HCT116 (cell line): ENCODE results near the gene SPTB. TPM values are rescaled to one million over a fixed set of nuclear protein-coding genes. Genes with fewer than 3 reads are reported as not detected.

Experiments used
- ATAC-seq: fragments of 200-7000 bp; cut with Tn5 transposase; 2 replicates; pipeline ENCODE4 v1.9.1; 2020; ENCODE audit warnings: mild to moderate bottlenecking, moderate library complexity
- BruUV-seq: library from RNA; stranded (reverse); fragments of 400-500 nt; replicated peaks from 2 replicates; lab custom pipeline; 2021; lab: Mats Ljungman, UMichigan
- CTCF ChIA-PET: fragments of 300-600 bp; sonication (Branson Sonifier 250); formaldehyde crosslinking; loops from one replicate; lab custom pipeline; 2021; ENCODE audit warnings: antibody characterized with exemption; lab: Charles Lee
- POLR2A ChIA-PET: fragments of 300-600, 350-600 bp; sonication (Branson Sonifier 250); formaldehyde crosslinking; loops from one replicate; lab custom pipeline; 2021; ENCODE audit warnings: antibody characterized with exemption; lab: Charles Lee
- RAD21 ChIA-PET, 2 experiments: fragments of 300-600 bp; sonication (Branson Sonifier 250); formaldehyde crosslinking; loops; one replicate each; lab custom pipeline; 2023; ENCODE audit warnings: low total read pairs in 2 of 2; ENCODE audit not compliant: uncharacterized antibody in 2 of 2, unreplicated experiment in 2 of 2, low non-redundant PET in 1 of 2; lab: Charles Lee
- DNase-seq: peaks from one replicate; pipeline ENCODE4 v3.0.0-alpha.2; 2010; ENCODE audit warnings: low read depth, low spot score
- H2AFZ ChIP-seq: fragments of 200-600 bp; shearing (Covaris generic), sonication (generic); 2 replicates; pipeline ENCODE4 v1.6.1; 2017; ENCODE audit warnings: low read depth, mixed run types, mixed read lengths, antibody characterized with exemption, low read length; ENCODE audit not compliant: poor library complexity, severe bottlenecking
- H3K27ac ChIP-seq: 2 replicates; pipeline ENCODE4 v1.5.1; 2012; ENCODE audit warnings: low read depth, low read length
- H3K27me3 ChIP-seq: fragments of 200-600 bp; sonication (generic); 2 replicates; pipeline ENCODE4 v1.6.1; 2016; ENCODE audit warnings: mixed run types, low read length, mixed read lengths; ENCODE audit not compliant: insufficient read depth
- H3K36me3 ChIP-seq, 2 experiments: fragments of 200-500 bp in 1 of 2; fragments of 200-600 bp in 1 of 2; sonication (Bioruptor generic) in 1 of 2; sonication (generic) in 1 of 2; 2 replicates each; pipeline versions ENCODE4 v1.5.1 to v1.6.1; 2014 to 2016; ENCODE audit warnings: low read length in 2 of 2, inconsistent platforms in 1 of 2, mixed read lengths in 1 of 2, mixed run types in 1 of 2; ENCODE audit not compliant: insufficient read depth in 2 of 2, control insufficient read depth in 1 of 2
- H3K4me1 ChIP-seq, 2 experiments: fragments of 200-600 bp in 1 of 2; sonication (generic) in 1 of 2; 2 replicates each; pipeline versions ENCODE4 v1.5.1 to v1.6.1; 2012 to 2017; ENCODE audit warnings: low read length in 2 of 2, inconsistent platforms in 1 of 2, mild to moderate bottlenecking in 1 of 2, mixed read lengths in 1 of 2, mixed run types in 1 of 2, moderate library complexity in 1 of 2; ENCODE audit not compliant: insufficient read depth in 2 of 2, control insufficient read depth in 1 of 2
- H3K4me2 ChIP-seq: fragments of 200-600 bp; sonication (generic); 2 replicates; pipeline ENCODE4 v1.6.1; 2017; ENCODE audit warnings: mixed run types, low read length, mixed read lengths
- H3K4me3 ChIP-seq, 2 experiments: fragments of 200-600 bp in 1 of 2; sonication (generic) in 1 of 2; replicated peaks in 1 of 2; 2 replicates each; pipeline ENCODE4 v1.5.1; 2011 to 2016; ENCODE audit warnings: low read length in 2 of 2, control low read depth in 1 of 2, low read depth in 1 of 2, mild to moderate bottlenecking in 1 of 2, mixed read lengths in 1 of 2, mixed run types in 1 of 2
- H3K79me2 ChIP-seq: fragments of 200-600 bp; sonication (generic); 2 replicates; pipeline ENCODE4 v1.6.1; 2017; ENCODE audit warnings: mild to moderate bottlenecking, mixed run types, low read length, moderate library complexity, mixed read lengths; ENCODE audit not compliant: insufficient read depth
- H3K9ac ChIP-seq: fragments of 200-600 bp; sonication (generic); 2 replicates; pipeline ENCODE4 v1.6.1; 2016; ENCODE audit warnings: low read length, mixed read lengths
- H3K9me2 ChIP-seq: fragments of 200-600 bp; sonication (generic), shearing (Covaris generic); 2 replicates; pipeline ENCODE4 v1.6.1; 2017; ENCODE audit warnings: mixed run types, mild to moderate bottlenecking, moderate library complexity; ENCODE audit not compliant: insufficient read depth
- H3K9me3 ChIP-seq, 2 experiments: fragments of 200-500 bp in 1 of 2; fragments of 200-600 bp in 1 of 2; sonication (Bioruptor generic) in 1 of 2; sonication (generic) in 1 of 2; 2 replicates each; pipeline ENCODE4 v1.6.1; 2014 to 2017; ENCODE audit warnings: low read length in 2 of 2, mixed read lengths in 2 of 2, inconsistent platforms in 1 of 2, low read depth in 1 of 2, mild to moderate bottlenecking in 1 of 2, mixed run types in 1 of 2, moderate library complexity in 1 of 2; ENCODE audit not compliant: control insufficient read depth in 1 of 2, insufficient read depth in 1 of 2
- H4K20me1 ChIP-seq: fragments of 200-600 bp; sonication (generic), shearing (Covaris generic); 2 replicates; pipeline ENCODE4 v1.6.1; 2017; ENCODE audit warnings: mixed run types, mild to moderate bottlenecking, moderate library complexity; ENCODE audit not compliant: insufficient read depth
- CBX3 ChIP-seq: IDR thresholded peaks from 2 replicates; pipeline ENCODE4 v1.6.1; 2012; ENCODE audit warnings: low read depth
- CEBPB ChIP-seq: IDR thresholded peaks from 2 replicates; pipeline ENCODE4 v1.6.1; 2012; ENCODE audit warnings: low read depth
- EGR1 ChIP-seq: IDR thresholded peaks from 2 replicates; pipeline ENCODE4 v1.6.1; 2012; ENCODE audit warnings: low read depth
- EZH2 ChIP-seq: fragments of 200-600 bp; sonication (generic); IDR thresholded peaks from 2 replicates; pipeline ENCODE4 v1.6.1; 2017; ENCODE audit warnings: antibody characterized with exemption, mixed run types
- EZH2phosphoT487 ChIP-seq: fragments of 200-600 bp; IDR thresholded peaks from 2 replicates; pipeline ENCODE4 v1.6.1; 2018; ENCODE audit warnings: antibody characterized with exemption, borderline replicate concordance
- JUND ChIP-seq: IDR thresholded peaks from 2 replicates; pipeline ENCODE4 v1.6.1; 2012
- POLR2A ChIP-seq: IDR thresholded peaks from 2 replicates; pipeline ENCODE4 v1.7.0; 2011; ENCODE audit warnings: borderline replicate concordance; ENCODE audit not compliant: insufficient read depth, insufficient read length; ENCODE audit errors: extremely low read depth
- POLR2AphosphoS5 ChIP-seq: IDR thresholded peaks from 2 replicates; pipeline ENCODE4 v1.6.1; 2011; ENCODE audit warnings: mild to moderate bottlenecking, low read depth, low read length, moderate library complexity
- RAD21 ChIP-seq: IDR thresholded peaks from 2 replicates; pipeline ENCODE4 v1.6.1; 2012; ENCODE audit warnings: low read depth, mild to moderate bottlenecking
- SP1 ChIP-seq: IDR thresholded peaks from 2 replicates; pipeline ENCODE4 v1.6.1; 2012; ENCODE audit warnings: low read depth
- YY1 ChIP-seq: IDR thresholded peaks from 2 replicates; pipeline ENCODE4 v1.6.1; 2011; ENCODE audit warnings: low read length, low read depth, moderate library complexity, mild to moderate bottlenecking; ENCODE audit not compliant: insufficient replicate concordance; ENCODE audit errors: extremely low read depth
- ZBTB33 ChIP-seq: IDR thresholded peaks from 2 replicates; pipeline ENCODE4 v1.6.1; 2011; ENCODE audit warnings: mild to moderate bottlenecking, low read length, moderate library complexity; ENCODE audit not compliant: insufficient replicate concordance; ENCODE audit errors: extremely low read depth
- intact Hi-C: fragments of 100-400 bp; cut with micrococcal nuclease; formaldehyde crosslinking; loops from 2 replicates; pipeline ENCODE4 v1.10.0; 2022
- total RNA-seq: library from RNA; stranded (reverse); gene quantifications from one replicate; pipeline ENCODE4 v1.2.1, GENCODE V29; 2021; ENCODE audit not compliant: unreplicated experiment
- TF ChIP-seq, protein P1 (sequence below): IDR thresholded peaks from 2 replicates; pipeline ENCODE4 v1.6.1; 2012
- TF ChIP-seq, protein P2 (sequence below), 3 experiments: fragments of 200-600 bp in 1 of 3; sonication (generic) in 1 of 3; IDR thresholded peaks in 2 of 3; conservative IDR thresholded peaks in 1 of 3; 2 replicates each; pipeline ENCODE4 v1.5.1; 2012 to 2017; ENCODE audit warnings: low read depth in 2 of 3, low read length in 2 of 3, antibody characterized with exemption in 1 of 3, borderline replicate concordance in 1 of 3, control low read depth in 1 of 3, mild to moderate bottlenecking in 1 of 3, mixed read lengths in 1 of 3, mixed run types in 1 of 3, moderate library complexity in 1 of 3; ENCODE audit not compliant: insufficient read depth in 1 of 3

SPTB gene
- total RNA-seq, 1 experiment from 2014 or later = 4.2 TPM

DNA sequence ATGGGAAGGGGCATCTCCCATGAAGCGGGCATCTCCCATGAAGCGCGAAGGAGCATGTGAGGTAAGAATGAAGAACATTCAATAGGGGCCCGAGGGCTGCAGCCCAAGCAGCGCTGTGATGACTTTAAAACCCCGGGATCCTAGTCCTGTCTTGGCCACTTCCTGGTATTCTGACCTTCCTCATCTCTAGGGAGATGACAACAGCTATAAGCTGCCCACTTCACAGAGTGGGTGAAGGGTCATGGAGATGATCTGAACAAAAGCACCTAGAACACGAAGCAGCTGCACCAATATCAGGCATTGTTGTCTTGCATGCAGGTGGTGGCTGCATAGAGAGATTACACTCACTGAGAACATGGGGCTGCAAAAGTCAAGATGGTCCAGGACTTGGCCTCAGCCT, 64.5 kb downstream of the SPTB start:
- Histone ChIP-seq H3K4me2 (no peak overlapping the region), H3K4me3 (no peak overlapping the region), H2AFZ (no peak overlapping the region), H3K9me2 (no peaks in the 10 kb centered on the region), H3K9ac (no peak overlapping the region), H3K36me3 (no peaks in the 10 kb centered on the region), H3K79me2 (no peaks in the 10 kb centered on the region), H3K9me3 (no peaks in the 10 kb centered on the region), H3K27me3 (peaks cover 9% of the 10 kb centered on the region; the same call in 1 of the 2 replicates), H4K20me1 (no peaks in the 10 kb centered on the region), H3K4me1 (peaks cover 13 to 19% of the 10 kb centered on the region in 2 experiments), H3K27ac (no peak overlapping the region)
- TF ChIP-seq, protein P1, sequence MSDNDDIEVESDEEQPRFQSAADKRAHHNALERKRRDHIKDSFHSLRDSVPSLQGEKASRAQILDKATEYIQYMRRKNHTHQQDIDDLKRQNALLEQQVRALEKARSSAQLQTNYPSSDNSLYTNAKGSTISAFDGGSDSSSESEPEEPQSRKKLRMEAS = no peak
- TF ChIP-seq JUND (no peak), SP1 (no peak), CEBPB (no peak), EGR1 (no peak), POLR2A (no peak), YY1 (no peak), CBX3 (no peak), ZBTB33 (no peak), EZH2phosphoT487 (no peak), RAD21 (no peak), EZH2 (no peak), POLR2AphosphoS5 (no peak)
- TF ChIP-seq, protein P2, sequence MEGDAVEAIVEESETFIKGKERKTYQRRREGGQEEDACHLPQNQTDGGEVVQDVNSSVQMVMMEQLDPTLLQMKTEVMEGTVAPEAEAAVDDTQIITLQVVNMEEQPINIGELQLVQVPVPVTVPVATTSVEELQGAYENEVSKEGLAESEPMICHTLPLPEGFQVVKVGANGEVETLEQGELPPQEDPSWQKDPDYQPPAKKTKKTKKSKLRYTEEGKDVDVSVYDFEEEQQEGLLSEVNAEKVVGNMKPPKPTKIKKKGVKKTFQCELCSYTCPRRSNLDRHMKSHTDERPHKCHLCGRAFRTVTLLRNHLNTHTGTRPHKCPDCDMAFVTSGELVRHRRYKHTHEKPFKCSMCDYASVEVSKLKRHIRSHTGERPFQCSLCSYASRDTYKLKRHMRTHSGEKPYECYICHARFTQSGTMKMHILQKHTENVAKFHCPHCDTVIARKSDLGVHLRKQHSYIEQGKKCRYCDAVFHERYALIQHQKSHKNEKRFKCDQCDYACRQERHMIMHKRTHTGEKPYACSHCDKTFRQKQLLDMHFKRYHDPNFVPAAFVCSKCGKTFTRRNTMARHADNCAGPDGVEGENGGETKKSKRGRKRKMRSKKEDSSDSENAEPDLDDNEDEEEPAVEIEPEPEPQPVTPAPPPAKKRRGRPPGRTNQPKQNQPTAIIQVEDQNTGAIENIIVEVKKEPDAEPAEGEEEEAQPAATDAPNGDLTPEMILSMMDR (IDR thresholded peaks at IDR 0.05 in 2 of 3, conservative IDR thresholded peaks at IDR 0.05 in 1 of 3; ENCODE audit: borderline replicate concordance in 1 of 3, insufficient read depth in 1 of 3, low read depth in 2 of 3, low read length in 2 of 3) = no peak
- BruUV-seq = no TSS peak
- CTCF ChIA-PET = interaction anchor here (1.3 kb wide), 1 partner anchor 15 kb away, joined by 4 read pairs; no protein-coding TSS in a partner anchor
- no peak for ATAC-seq
- DNase-seq = no peak
- RAD21 ChIA-PET = no interaction called here
- POLR2A ChIA-PET = interaction anchor here (1.2 kb wide), 1 partner anchor 24 kb away, joined by 3 read pairs; no protein-coding TSS in a partner anchor
- intact Hi-C loops = no loop called here
